Kidney (tissue), 14 donors: ENCODE data around the gene SH3GL3. TPM values are rescaled to one million over a fixed set of nuclear protein-coding genes. Genes with fewer than 3 reads are reported as not detected.

Source experiments
- DNase-seq, 5 donors: peaks; one replicate each; pipeline ENCODE4 v3.0.0-alpha.2; 2013 to 2020
- FAIRE-seq: peaks from 2 replicates; lab custom pipeline; 2012; peaks lifted over from hg19 to GRCh38; lab: Jason Lieb, UNC
- H3K27ac ChIP-seq, 2 donors: one replicate each; pipeline ENCODE4 v1.7.0; 2013; ENCODE audit warnings: low read depth in 2 of 2, low read length in 2 of 2, inconsistent platforms in 1 of 2
- H3K27me3 ChIP-seq: one replicate; pipeline ENCODE4 v1.7.1; 2013; ENCODE audit warnings: low read length, inconsistent platforms; ENCODE audit not compliant: control insufficient read depth, insufficient read depth
- H3K36me3 ChIP-seq, 3 donors: one replicate each; pipeline versions ENCODE4 v1.7.0 to v1.7.1; 2013; ENCODE audit warnings: low read length in 3 of 3, control low read depth in 1 of 3, inconsistent platforms in 1 of 3; ENCODE audit not compliant: insufficient read depth in 3 of 3, control insufficient read depth in 2 of 3
- H3K4me1 ChIP-seq, 3 donors: one replicate each; pipeline versions ENCODE4 v1.7.0 to v1.7.1; 2013; ENCODE audit warnings: low read length in 3 of 3, inconsistent platforms in 1 of 3, low read depth in 1 of 3; ENCODE audit not compliant: control insufficient read depth in 2 of 3, insufficient read depth in 2 of 3
- H3K4me3 ChIP-seq, 3 donors: one replicate each; pipeline versions ENCODE4 v1.7.0 to v1.8.1; 2013; ENCODE audit warnings: low read length in 3 of 3, control low read depth in 1 of 3, inconsistent platforms in 1 of 3
- H3K9ac ChIP-seq, 3 donors: one replicate each; pipeline versions ENCODE4 v1.7.0 to v1.7.1; 2013; ENCODE audit warnings: low read length in 3 of 3, control low read depth in 1 of 3, inconsistent platforms in 1 of 3
- H3K9me3 ChIP-seq, 3 donors: one replicate each; pipeline versions ENCODE4 v1.7.0 to v1.7.1; 2013; ENCODE audit warnings: low read length in 3 of 3, control low read depth in 1 of 3, inconsistent platforms in 1 of 3; ENCODE audit not compliant: control insufficient read depth in 2 of 3, insufficient read depth in 1 of 3
- CTCF ChIP-seq: IDR thresholded peaks from 3 replicates; pipeline ENCODE4 v1.5.1; 2012; ENCODE audit warnings: mild to moderate bottlenecking, moderate library complexity, borderline replicate concordance; ENCODE audit not compliant: insufficient read depth; ENCODE audit errors: extremely low read depth
- intact Hi-C: fragments of 100-400 bp; cut with DNase I; formaldehyde crosslinking; loops from one replicate; pipeline ENCODE4 v1.11.1; 2022
- polyA plus RNA-seq: library from polyadenylated mRNA; stranded (reverse); fragments of 350-450 nt; fragmentation: Illumina TruSeq; extraction: RNeasy Lipid Tissue Mini Kit (QIAGEN cat#74804); gene quantifications from one replicate; pipeline ENCODE4 v1.2.3, GENCODE V29; 2014; ENCODE audit warnings: low read depth, low replicate concordance; ENCODE audit not compliant: insufficient read depth
- total RNA-seq: library from RNA; stranded (reverse); fragmentation: NEBNext Ultra II Directional; extraction: Animal tissue kit (Norgen Biotek cat#: 25700); gene quantifications from one replicate; pipeline ENCODE4 v1.2.1, GENCODE V29; 2021
- donor health status: control.
- donor health status: control.
- donor health status: control.
- donor health status: control.
- donor health status: control.
- donor health status: DM: yes; HTN: yes; CAD: no.
- donor health status: Normal renal cell carcinoma (clear cell type).

SH3GL3 gene
- total and polyA plus RNA-seq, 2 donors from 2014 or later: 0.47 TPM; not detected in 1

- H3K9ac ChIP-seq: no peak overlapping the region
- DNase-seq: peak in 4 of 5 donors; percentile 63 to 81 (median 70)
- H3K27me3 ChIP-seq: no peaks in the 10 kb centered on the region
- H3K4me1 ChIP-seq: no peaks in the 10 kb centered on the region
- peak; percentile 44 for FAIRE-seq
- H3K27ac ChIP-seq: no peak overlapping the region
- no peaks in the 10 kb centered on the region for H3K36me3 ChIP-seq
- H3K9me3 ChIP-seq: no peaks in the 10 kb centered on the region
- intact Hi-C loops: no loop called here
- peak; percentile 71 for TF ChIP-seq CTCF
- no peak overlapping the region for H3K4me3 ChIP-seq
Observed at GRCh38 chr15:83559310-83559966, 112.3 kb downstream of the SH3GL3 start.

GRCh38 chr15:83561661-83562060 is 114.5 kb downstream of the SH3GL3 start:
- H3K4me3 ChIP-seq: no peak overlapping the region
- intact Hi-C loops: loop anchor here (10.0 kb wide), 1 partner anchor 117 kb away; the partner anchor contains the start of gene SH3GL3

GRCh38 chr15:83565138-83565537 is 118.0 kb downstream of the SH3GL3 start:
- DNase-seq (no peak), FAIRE-seq (no peak)
- H3K27me3 ChIP-seq: no peaks in the 10 kb centered on the region
- no peaks in the 10 kb centered on the region for H3K36me3 ChIP-seq
- H3K9ac ChIP-seq: no peak overlapping the region
- H3K9me3 ChIP-seq: no peaks in the 10 kb centered on the region
- no peak overlapping the region for H3K27ac ChIP-seq
- TF ChIP-seq CTCF: no peak
- H3K4me3 ChIP-seq: no peak overlapping the region
- H3K4me1 ChIP-seq: no peaks in the 10 kb centered on the region
- intact Hi-C loops: loop anchor here (10.0 kb wide), 1 partner anchor 120 kb away; the partner anchor contains the start of gene SH3GL3

More at GRCh38 chr15:83561661-83562060, 114.5 kb downstream of the SH3GL3 start:
- Histone ChIP-seq H3K27me3 (no peaks in the 10 kb centered on the region), H3K4me1 (no peaks in the 10 kb centered on the region), H3K27ac (no peak overlapping the region), H3K9me3 (no peaks in the 10 kb centered on the region), H3K36me3 (no peaks in the 10 kb centered on the region), H3K9ac (no peak overlapping the region)
- no peak for TF ChIP-seq CTCF
- FAIRE-seq (no peak), DNase-seq (peak in 1 of 5 donors; percentile 11)
